Mucosa of rectum (tissue), 2 donors: ENCODE results near the gene ARAP2.

Source experiments
- H3K27ac ChIP-seq, 2 donors: one replicate each; pipeline ENCODE4 v1.7.0; 2013; ENCODE audit warnings: inconsistent platforms in 2 of 2, low read depth in 2 of 2, low read length in 2 of 2
- H3K27me3 ChIP-seq, 2 donors: one replicate each; pipeline ENCODE4 v1.7.0; 2013; ENCODE audit warnings: low read length in 2 of 2; ENCODE audit not compliant: control insufficient read depth in 2 of 2, insufficient read depth in 2 of 2
- H3K36me3 ChIP-seq, 2 donors: one replicate each; pipeline ENCODE4 v1.7.0; 2013; ENCODE audit warnings: low read length in 2 of 2; ENCODE audit not compliant: control insufficient read depth in 2 of 2, insufficient read depth in 2 of 2
- H3K4me1 ChIP-seq, 2 donors: one replicate each; pipeline ENCODE4 v1.7.0; 2013; ENCODE audit warnings: low read length in 2 of 2, mild to moderate bottlenecking in 1 of 2; ENCODE audit not compliant: control insufficient read depth in 2 of 2, insufficient read depth in 2 of 2
- H3K4me3 ChIP-seq, 2 donors: one replicate each; pipeline ENCODE4 v1.7.0; 2013; ENCODE audit warnings: low read length in 2 of 2
- H3K9ac ChIP-seq, 2 donors: one replicate each; pipeline ENCODE4 v1.7.0; 2013; ENCODE audit warnings: low read length in 2 of 2, low read depth in 1 of 2, mild to moderate bottlenecking in 1 of 2
- H3K9me3 ChIP-seq, 2 donors: one replicate each; pipeline ENCODE4 v1.7.0; 2013; ENCODE audit warnings: low read length in 2 of 2; ENCODE audit not compliant: control insufficient read depth in 2 of 2
- donor health status: healthy.
- donor health status: Normal muscosa, but diverticular disease.

The ARAP2 gene

DNA sequence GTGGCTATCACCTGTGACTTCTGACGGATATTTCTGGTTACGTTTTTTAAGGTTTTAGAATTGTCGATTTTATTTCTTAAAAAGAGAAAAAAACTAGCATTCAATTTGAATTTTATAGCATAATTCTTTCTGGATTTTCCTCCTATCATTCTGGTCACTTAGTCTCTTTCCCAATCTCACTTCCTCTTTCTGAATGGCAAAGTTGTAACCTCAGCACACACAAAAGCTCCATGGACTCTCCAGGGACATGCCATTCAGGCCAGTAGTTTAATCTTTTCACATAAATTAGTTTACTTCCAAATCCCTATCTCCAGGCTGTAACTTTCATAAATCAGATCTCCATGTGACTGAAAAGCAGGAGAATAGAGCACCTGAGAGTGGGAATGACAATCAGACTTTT, 110.7 kb downstream of the ARAP2 start:
- H3K9ac ChIP-seq = no peak overlapping the region
- no peaks in the 10 kb centered on the region for H3K27me3 ChIP-seq
- no peak overlapping the region for H3K4me3 ChIP-seq
- H3K36me3 ChIP-seq = peaks cover 2 to 4% of the 10 kb centered on the region in 2 donors
- no peaks in the 10 kb centered on the region for H3K9me3 ChIP-seq
- no peak overlapping the region for H3K27ac ChIP-seq
- no peaks in the 10 kb centered on the region for H3K4me1 ChIP-seq

DNA sequence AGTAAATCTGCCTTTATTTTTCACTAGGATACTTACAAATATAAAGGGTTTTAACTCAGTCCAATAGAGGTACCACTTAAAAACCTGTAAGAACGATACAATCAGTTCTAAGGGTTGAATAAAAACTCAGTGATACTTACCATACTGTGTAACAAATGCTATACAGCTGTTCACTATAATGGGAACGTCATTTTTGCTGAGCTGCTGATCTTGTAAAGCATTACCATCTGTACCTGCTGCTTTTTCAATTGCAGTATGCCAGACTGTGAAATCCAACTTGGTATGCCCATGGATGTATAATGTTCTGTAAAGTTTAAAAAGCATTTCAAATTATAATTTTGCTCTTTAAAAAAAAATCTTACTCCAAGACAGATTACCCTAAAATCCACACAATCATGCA, 111.2 kb downstream of the ARAP2 start:
- Histone ChIP-seq H3K4me1 (no peaks in the 10 kb centered on the region), H3K9ac (no peak overlapping the region), H3K9me3 (no peaks in the 10 kb centered on the region), H3K36me3 (peaks cover 2 to 4% of the 10 kb centered on the region in 2 donors), H3K27ac (no peak overlapping the region), H3K27me3 (no peaks in the 10 kb centered on the region), H3K4me3 (no peak overlapping the region)

DNA sequence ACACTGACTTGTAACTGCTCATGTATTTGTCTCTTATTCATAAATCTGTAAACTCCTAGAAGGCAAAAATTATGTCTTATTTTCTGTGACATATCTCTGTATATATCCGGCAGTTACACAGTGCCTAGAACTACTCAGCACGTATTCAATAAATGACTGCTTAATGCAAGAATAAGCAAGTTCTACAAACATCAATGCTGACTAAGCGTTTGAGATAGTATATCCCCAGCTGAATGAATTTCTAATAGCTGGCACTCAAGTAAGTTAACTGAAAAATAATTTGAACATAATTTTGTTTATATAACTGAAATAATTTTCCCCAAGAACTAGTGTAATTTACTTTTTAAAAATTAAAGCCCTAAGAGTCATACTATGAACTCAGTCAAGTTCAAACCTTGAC, 113.7 kb downstream of the ARAP2 start:
- no peaks in the 10 kb centered on the region for H3K4me1 ChIP-seq

DNA sequence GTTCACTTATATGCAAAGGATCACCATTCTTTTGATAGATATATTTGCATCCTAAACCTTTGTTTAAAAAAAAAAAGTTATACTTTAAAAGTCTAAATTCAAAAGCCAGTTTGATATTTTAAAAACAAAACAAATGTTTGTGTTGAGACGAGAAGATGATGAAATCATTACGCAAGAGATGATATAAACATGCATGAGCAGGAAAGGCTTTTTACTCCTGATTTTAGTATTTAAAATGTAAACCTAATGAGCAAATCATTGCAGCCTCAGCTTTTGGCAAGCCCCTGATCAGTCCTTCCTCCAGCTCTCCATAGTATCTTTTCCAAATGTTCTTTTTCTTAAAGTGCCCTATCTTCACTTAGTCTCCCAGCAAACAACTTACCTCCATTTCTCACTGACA, 115.6 kb downstream of the ARAP2 start:
- H3K4me3 ChIP-seq = no peak overlapping the region
- no peak overlapping the region for H3K27ac ChIP-seq
- H3K4me1 ChIP-seq = no peaks in the 10 kb centered on the region
- H3K36me3 ChIP-seq = peaks cover 2 to 9% of the 10 kb centered on the region in 2 donors
- H3K9ac ChIP-seq = no peak overlapping the region
- H3K27me3 ChIP-seq = no peaks in the 10 kb centered on the region
- H3K9me3 ChIP-seq = no peaks in the 10 kb centered on the region

More for the DNA sequence above, 113.7 kb downstream of the ARAP2 start:
- Histone ChIP-seq H3K9ac (no peak overlapping the region), H3K27me3 (no peaks in the 10 kb centered on the region), H3K27ac (no peak overlapping the region), H3K9me3 (no peaks in the 10 kb centered on the region), H3K4me3 (no peak overlapping the region), H3K36me3 (peaks cover 2 to 7% of the 10 kb centered on the region in 2 donors)

DNA sequence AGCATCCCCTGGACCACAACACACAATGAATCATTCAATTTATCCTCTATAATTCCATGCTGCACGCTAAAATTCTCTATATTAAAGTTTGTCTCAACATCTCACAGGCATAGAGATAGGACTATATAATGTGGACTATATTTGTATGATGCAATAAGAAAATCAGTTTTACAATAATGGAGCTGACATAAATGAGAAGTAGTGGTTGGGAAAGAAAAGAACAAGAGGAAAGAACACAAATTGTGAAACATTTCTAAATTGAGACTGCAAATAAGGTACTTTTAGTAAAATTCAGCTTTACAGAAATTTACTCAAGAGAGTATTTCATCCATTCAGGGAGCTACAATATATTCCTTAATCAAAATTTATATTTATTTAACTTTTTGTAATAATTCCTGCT, 120.4 kb downstream of the ARAP2 start:
- H3K9me3 ChIP-seq = no peaks in the 10 kb centered on the region
- no peaks in the 10 kb centered on the region for H3K27me3 ChIP-seq
- H3K4me3 ChIP-seq = no peak overlapping the region
- H3K4me1 ChIP-seq = no peaks in the 10 kb centered on the region
- H3K36me3 ChIP-seq = peaks cover 5 to 6% of the 10 kb centered on the region in 2 donors
- no peak overlapping the region for H3K9ac ChIP-seq
- H3K27ac ChIP-seq = no peak overlapping the region

DNA sequence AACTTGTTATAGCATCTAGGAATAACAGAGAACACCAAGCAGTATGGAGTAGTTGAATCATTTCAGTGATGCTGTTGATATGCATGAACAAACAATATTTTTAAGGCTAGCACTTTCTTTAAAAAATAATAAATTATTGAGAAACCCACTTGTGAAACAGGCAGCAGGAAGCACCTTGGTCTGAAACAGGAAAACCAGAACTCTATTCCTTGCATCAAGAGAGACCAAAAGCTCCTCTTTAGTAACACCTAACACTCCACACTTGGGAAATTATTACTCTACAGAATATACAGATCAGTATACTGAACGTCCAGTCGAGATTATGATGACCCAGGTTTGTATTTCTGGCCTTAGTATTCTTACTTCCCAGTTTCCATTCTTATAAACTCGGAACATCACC, 129.0 kb downstream of the ARAP2 start:
- Histone ChIP-seq H3K27me3 (no peaks in the 10 kb centered on the region), H3K4me1 (peaks cover 0 to 4% of the 10 kb centered on the region in 2 donors), H3K9me3 (no peaks in the 10 kb centered on the region), H3K4me3 (no peak overlapping the region), H3K9ac (no peak overlapping the region), H3K36me3 (no peaks in the 10 kb centered on the region), H3K27ac (no peak overlapping the region)

DNA sequence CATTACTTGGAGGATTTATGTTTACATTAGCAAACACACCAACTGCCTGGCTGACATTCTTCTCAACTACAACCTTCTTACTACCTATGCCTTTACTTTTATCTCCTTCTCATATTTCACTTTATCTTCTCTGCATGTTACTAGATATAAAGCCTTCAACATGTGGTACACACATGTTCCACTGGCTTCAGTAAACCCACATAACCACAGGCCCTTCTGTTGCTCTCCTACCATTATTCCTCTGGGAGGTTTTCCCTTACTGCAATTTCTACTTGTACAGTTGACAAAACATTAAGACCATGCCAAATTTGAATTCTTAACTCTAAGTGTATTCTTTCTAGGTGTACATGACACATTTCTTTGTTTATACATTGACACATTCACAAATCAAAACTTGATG, 133.1 kb downstream of the ARAP2 start:
- Histone ChIP-seq H3K27me3 (no peaks in the 10 kb centered on the region), H3K4me1 (peaks cover 0 to 4% of the 10 kb centered on the region in 2 donors), H3K9me3 (no peaks in the 10 kb centered on the region), H3K27ac (no peak overlapping the region), H3K36me3 (peaks cover 0 to 7% of the 10 kb centered on the region in 2 donors), H3K4me3 (no peak overlapping the region), H3K9ac (no peak overlapping the region)

DNA sequence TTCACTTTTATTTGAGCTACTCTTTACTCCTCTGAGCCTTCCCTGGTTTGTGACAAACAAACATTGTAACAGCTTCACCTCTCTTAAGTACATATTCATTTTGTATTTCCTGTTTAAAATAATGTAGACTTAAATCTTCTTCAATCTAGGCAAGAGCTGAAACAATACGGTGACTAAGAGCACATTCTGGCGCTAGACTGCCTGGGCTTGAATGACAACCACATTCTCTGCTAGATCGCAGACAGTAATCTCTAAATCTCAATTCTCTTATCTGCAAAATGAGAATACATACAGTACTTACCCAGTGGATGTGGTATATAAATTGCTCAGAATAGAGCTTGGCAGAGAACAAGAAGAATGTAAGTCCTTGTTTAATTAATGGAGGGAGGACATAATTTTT, 144.8 kb downstream of the ARAP2 start:
- no peak overlapping the region for H3K4me3 ChIP-seq
- H3K9ac ChIP-seq = no peak overlapping the region
- H3K9me3 ChIP-seq = no peaks in the 10 kb centered on the region
- H3K36me3 ChIP-seq = no peaks in the 10 kb centered on the region
- H3K4me1 ChIP-seq = no peaks in the 10 kb centered on the region
- no peaks in the 10 kb centered on the region for H3K27me3 ChIP-seq
- no peak overlapping the region for H3K27ac ChIP-seq

DNA sequence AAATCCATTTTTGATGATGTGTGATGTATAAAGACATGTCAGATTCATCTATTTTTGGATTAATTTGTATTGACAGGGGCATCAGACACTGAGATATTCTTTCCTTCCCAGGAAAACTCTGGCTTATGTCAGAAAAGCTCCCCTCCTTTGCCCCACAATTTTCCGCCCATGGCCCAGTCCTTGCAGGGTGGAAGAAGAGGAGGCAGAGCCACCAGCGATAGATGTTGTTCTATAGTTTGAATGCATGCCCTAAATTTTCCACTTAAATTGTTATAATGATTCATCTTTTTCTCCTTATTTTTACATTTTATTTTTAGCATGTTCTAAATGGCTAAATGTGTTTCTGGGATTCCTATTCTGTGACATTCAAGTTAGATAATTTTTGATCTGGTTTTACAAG, 149.3 kb downstream of the ARAP2 start:
- Histone ChIP-seq H3K4me1 (no peaks in the 10 kb centered on the region), H3K4me3 (no peak overlapping the region), H3K27ac (no peak overlapping the region), H3K9ac (no peak overlapping the region), H3K9me3 (no peaks in the 10 kb centered on the region), H3K36me3 (peaks cover 0 to 4% of the 10 kb centered on the region in 2 donors), H3K27me3 (no peaks in the 10 kb centered on the region)

DNA sequence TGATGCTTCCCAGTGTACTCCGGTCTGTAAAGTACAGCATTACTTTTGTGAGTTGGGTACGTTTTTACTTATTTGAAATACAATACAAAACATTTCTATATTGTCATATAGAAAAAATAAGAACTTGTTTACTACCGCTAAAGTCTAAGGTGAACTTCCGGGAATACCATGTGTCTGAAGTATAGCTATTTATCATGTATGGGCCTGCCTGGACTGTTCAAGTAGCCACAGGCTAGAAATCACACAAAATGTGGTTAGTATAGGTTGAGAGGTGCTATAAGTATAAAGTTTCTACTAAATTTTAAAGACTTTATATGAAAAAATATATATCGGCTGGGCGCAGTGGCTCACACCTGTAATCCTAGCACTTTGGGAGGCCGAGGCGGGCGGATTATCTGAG, 152.3 kb downstream of the ARAP2 start:
- Histone ChIP-seq H3K27me3 (no peaks in the 10 kb centered on the region), H3K9me3 (no peaks in the 10 kb centered on the region), H3K4me1 (no peaks in the 10 kb centered on the region), H3K4me3 (no peak overlapping the region), H3K9ac (no peak overlapping the region), H3K27ac (no peak overlapping the region), H3K36me3 (peaks cover 0 to 4% of the 10 kb centered on the region in 2 donors)

DNA sequence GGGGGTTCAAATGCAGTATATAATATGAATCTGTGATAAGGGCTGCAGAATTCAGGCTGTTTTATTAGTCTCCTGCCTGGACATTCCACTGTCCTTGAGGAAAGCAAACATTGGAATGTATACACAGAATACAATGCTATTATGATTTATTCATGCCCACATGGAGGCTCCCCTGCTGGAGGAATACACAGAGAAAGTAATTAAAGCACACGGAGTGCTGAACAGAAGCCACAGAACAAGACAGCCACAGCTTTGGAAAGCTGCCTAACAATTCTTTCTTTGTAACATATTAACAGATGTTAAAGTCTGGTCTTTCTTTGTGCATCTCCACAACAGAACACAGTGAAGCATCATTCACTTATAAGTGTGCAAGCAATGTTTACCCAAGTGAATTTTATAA, 155.8 kb downstream of the ARAP2 start:
- Histone ChIP-seq H3K27ac (no peak overlapping the region), H3K4me3 (no peak overlapping the region), H3K9me3 (no peaks in the 10 kb centered on the region), H3K36me3 (peaks cover 0 to 4% of the 10 kb centered on the region in 2 donors), H3K27me3 (no peaks in the 10 kb centered on the region), H3K4me1 (no peaks in the 10 kb centered on the region), H3K9ac (no peak overlapping the region)
